Testis (tissue), 3 donors: ENCODE data around the gene NLK. TPM values are rescaled to one million over a fixed set of nuclear protein-coding genes. Genes with fewer than 3 reads are reported as not detected.
A peak's percentile ranks its signal among the peaks of the same experiment; 100 is the strongest.

Experiments used
- DNase-seq: peaks from one replicate; pipeline ENCODE4 v3.0.0-alpha.2; 2019
- H3K27ac ChIP-seq, 2 donors: fragments of 200-600 bp; sonication (generic); one replicate each; pipeline ENCODE4 v1.5.1; 2019
- H3K27me3 ChIP-seq: fragments of 200-600 bp; sonication (generic); one replicate; pipeline ENCODE4 v1.5.1; 2019
- H3K36me3 ChIP-seq: fragments of 200-600 bp; sonication (generic); one replicate; pipeline ENCODE4 v1.5.1; 2017; ENCODE audit warnings: low read depth; ENCODE audit errors: missing control alignments
- H3K4me1 ChIP-seq: fragments of 200-600 bp; sonication (generic); one replicate; pipeline ENCODE4 v1.5.1; 2019
- H3K4me3 ChIP-seq, 2 donors: fragments of 200-600 bp; sonication (generic); one replicate each; pipeline ENCODE4 v1.5.1; 2017 to 2019
- H3K9me3 ChIP-seq: fragments of 200-600 bp; sonication (generic); one replicate; pipeline ENCODE4 v1.5.1; 2017
- POLR2A ChIP-seq: fragments of 450-650 bp; IDR thresholded peaks from one replicate; pipeline ENCODE4 v1.6.1; 2017; ENCODE audit warnings: antibody characterized with exemption, mild to moderate bottlenecking, moderate library complexity
- WGBS, 2 donors: methylation state at CpG; one replicate each; pipeline ENCODE4 v1.1.5; 2018; 5-methylcytosine and 5-hydroxymethylcytosine counted together
- intact Hi-C: fragments of 100-400 bp; cut with DNase I; formaldehyde crosslinking; loops from one replicate; pipeline ENCODE4 v1.15.1; 2023; ENCODE audit warnings: low total_unique reads
- polyA plus RNA-seq: library from polyadenylated mRNA; stranded (reverse); fragments of 350-450 nt; fragmentation: Illumina TruSeq; extraction: RNeasy Lipid Tissue Mini Kit (QIAGEN cat#74804); gene quantifications from one replicate; pipeline ENCODE4 v1.2.3, GENCODE V29; 2014; ENCODE audit warnings: low read depth, low replicate concordance; ENCODE audit not compliant: insufficient read depth
- total RNA-seq, 2 donors: library from RNA; depleted of rRNA; stranded (reverse); fragments of >200 nt; gene quantifications; one replicate each; pipeline ENCODE4 v1.2.3, GENCODE V29; 2016
- TF ChIP-seq, protein P1 (sequence below), 3 experiments: fragments of 450-650 bp in 2 of 3; fragments of 200-600 bp in 1 of 3; sonication (generic) in 1 of 3; IDR thresholded peaks; one replicate each; pipeline ENCODE4 v1.5.1; 2016 to 2019; ENCODE audit warnings: antibody characterized with exemption in 3 of 3, mild to moderate bottlenecking in 2 of 3, moderate library complexity in 1 of 3

NLK gene
- total and polyA plus RNA-seq, 3 donors from 2014 or later: 40.8 to 54.4 (median 47.0) TPM

DNA sequence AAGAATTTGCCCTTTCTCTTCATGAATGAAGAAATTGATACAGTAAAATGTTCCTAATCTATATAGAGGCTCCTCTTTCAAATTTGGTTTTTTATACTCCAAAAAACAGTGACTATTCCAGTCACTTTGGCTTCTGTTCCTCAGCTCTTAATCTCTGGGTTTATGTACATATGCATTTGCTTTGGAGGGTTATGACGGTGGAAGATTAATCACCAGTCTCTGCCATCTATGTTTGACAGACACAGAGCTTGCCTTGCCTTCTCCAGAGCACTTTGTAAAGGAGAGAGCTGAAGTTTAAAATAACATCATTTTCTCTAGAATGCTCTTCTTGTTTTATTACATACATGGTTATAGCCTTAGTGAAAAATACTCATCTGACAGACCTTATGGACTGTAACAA, 99.3 kb downstream of the NLK start:
- no peak for DNase-seq
- Histone ChIP-seq H3K27me3 (no peaks in the 10 kb centered on the region), H3K4me3 (no peak overlapping the region), H3K27ac (peak overlapping the region in 1 of 2 donors; percentile 3), H3K9me3 (no peaks in the 10 kb centered on the region), H3K36me3 (no peaks in the 10 kb centered on the region), H3K4me1 (no peaks in the 10 kb centered on the region)
- 90 to 92% methylated on average over 1 of the region's 1 CpG for WGBS, 2 donors
- intact Hi-C loops: no loop called here
- TF ChIP-seq, protein P1, sequence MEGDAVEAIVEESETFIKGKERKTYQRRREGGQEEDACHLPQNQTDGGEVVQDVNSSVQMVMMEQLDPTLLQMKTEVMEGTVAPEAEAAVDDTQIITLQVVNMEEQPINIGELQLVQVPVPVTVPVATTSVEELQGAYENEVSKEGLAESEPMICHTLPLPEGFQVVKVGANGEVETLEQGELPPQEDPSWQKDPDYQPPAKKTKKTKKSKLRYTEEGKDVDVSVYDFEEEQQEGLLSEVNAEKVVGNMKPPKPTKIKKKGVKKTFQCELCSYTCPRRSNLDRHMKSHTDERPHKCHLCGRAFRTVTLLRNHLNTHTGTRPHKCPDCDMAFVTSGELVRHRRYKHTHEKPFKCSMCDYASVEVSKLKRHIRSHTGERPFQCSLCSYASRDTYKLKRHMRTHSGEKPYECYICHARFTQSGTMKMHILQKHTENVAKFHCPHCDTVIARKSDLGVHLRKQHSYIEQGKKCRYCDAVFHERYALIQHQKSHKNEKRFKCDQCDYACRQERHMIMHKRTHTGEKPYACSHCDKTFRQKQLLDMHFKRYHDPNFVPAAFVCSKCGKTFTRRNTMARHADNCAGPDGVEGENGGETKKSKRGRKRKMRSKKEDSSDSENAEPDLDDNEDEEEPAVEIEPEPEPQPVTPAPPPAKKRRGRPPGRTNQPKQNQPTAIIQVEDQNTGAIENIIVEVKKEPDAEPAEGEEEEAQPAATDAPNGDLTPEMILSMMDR (IDR thresholded peaks at IDR 0.05): no peak
- TF ChIP-seq POLR2A: no peak

DNA sequence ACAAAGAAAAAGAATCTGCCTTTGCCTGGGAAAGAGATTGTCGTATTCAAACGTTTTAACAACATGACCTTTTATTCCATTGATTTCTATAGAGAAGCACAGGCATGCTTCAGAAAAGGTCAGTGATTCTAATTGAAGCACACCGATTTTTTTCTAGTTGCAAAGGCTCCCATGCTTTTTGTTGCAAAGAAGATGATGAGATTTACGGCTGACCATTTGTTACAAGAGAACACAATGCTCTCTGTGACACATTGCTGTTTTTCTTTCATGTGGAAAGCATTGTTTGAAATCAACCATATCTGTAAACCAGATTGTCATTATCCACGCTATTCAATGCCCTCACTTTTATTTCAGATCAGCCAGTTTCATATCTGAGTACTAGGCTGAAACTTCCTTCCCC, 99.8 kb downstream of the NLK start:
- no peak for DNase-seq
- Histone ChIP-seq H3K27me3 (no peaks in the 10 kb centered on the region), H3K36me3 (no peaks in the 10 kb centered on the region), H3K9me3 (no peaks in the 10 kb centered on the region), H3K4me3 (no peak overlapping the region), H3K27ac (peak overlapping the region in 1 of 2 donors; percentile 3), H3K4me1 (no peaks in the 10 kb centered on the region)
- WGBS, 2 donors: 53 to 62% methylated on average over 5 of the region's 5 CpGs
- intact Hi-C loops: no loop called here
- no peak for TF ChIP-seq POLR2A
- TF ChIP-seq, protein P1 (IDR thresholded peaks at IDR 0.05): no peak

DNA sequence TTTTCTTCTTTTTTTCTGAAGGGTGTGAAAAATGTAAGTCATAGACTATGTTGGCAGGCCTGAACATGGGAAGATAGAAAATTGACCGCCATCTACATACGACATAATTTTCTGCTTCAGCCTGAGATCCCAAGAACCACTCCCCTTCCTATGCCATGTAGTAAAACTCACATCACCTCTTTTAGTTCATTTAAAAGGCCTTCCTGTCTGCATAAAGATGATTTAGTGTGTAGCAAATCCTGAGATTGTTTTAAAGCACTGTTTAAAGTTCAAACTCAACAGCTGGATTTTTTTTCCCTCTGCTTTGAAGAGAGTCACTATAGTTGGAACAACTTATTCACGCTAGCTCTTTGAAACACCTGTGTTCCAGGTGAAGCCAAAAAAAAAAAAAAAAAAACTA, 101.5 kb downstream of the NLK start:
- H3K27ac ChIP-seq: no peak overlapping the region
- H3K9me3 ChIP-seq: no peaks in the 10 kb centered on the region
- no peak overlapping the region for H3K4me3 ChIP-seq
- no peaks in the 10 kb centered on the region for H3K27me3 ChIP-seq
- no peaks in the 10 kb centered on the region for H3K36me3 ChIP-seq
- no peak for TF ChIP-seq POLR2A
- TF ChIP-seq, protein P1 (IDR thresholded peaks at IDR 0.05): no peak
- WGBS, 2 donors: 97% methylated on average over 3 of the region's 3 CpGs
- intact Hi-C loops: no loop called here
- DNase-seq: no peak
- no peaks in the 10 kb centered on the region for H3K4me1 ChIP-seq

DNA sequence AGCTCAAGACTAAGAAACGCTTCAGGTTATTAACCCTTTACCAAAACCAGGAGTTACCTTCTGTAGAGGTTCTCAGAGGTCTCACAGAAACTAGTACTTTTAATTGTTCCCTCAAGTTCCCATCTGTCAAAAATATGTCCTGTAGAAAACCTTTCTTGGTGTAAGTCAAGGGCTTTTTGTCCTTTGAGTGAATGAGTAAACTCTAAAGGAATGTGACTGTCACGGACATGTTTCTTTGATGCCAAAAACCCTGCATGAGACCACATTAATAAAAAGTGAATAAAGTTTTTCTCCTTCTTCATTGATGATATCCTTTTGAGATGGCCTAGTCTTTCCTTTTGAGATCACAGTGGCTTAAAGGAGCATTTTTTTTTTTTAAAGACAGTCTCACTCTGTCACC, 102.9 kb downstream of the NLK start:
- DNase-seq: no peak
- WGBS, 2 donors: 58 to 69% methylated on average over 2 of the region's 2 CpGs
- H3K4me3 ChIP-seq: no peak overlapping the region
- no peak overlapping the region for H3K27ac ChIP-seq
- no peaks in the 10 kb centered on the region for H3K4me1 ChIP-seq
- TF ChIP-seq, protein P1 (IDR thresholded peaks at IDR 0.05): no peak
- TF ChIP-seq POLR2A: no peak
- H3K27me3 ChIP-seq: no peaks in the 10 kb centered on the region
- intact Hi-C loops: no loop called here
- no peaks in the 10 kb centered on the region for H3K9me3 ChIP-seq
- no peaks in the 10 kb centered on the region for H3K36me3 ChIP-seq

DNA sequence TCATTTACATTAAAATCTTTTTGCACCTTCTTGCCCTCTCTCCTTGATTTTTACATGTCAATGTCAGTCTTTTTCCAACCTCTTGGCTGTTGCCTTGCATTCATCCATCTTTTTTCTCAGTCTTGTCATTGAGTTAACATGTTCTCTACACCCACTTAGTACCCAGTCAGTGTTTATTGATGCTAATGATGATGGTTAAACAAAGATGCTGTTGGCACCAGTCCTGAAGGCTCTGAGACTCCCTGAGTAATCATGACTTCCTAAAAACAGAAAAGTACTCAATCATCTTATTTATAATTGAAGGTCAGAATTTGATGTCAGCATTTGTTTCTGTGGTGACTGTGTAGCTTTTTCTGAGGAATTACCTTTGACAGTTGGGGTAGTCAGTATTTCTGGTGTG, 104.5 kb downstream of the NLK start:
- no peak for DNase-seq
- Histone ChIP-seq H3K27ac (no peak overlapping the region), H3K4me3 (no peak overlapping the region), H3K4me1 (no peaks in the 10 kb centered on the region), H3K27me3 (no peaks in the 10 kb centered on the region), H3K9me3 (no peaks in the 10 kb centered on the region), H3K36me3 (no peaks in the 10 kb centered on the region)
- intact Hi-C loops: no loop called here
- TF ChIP-seq POLR2A: no peak
- TF ChIP-seq, protein P1 (IDR thresholded peaks at IDR 0.05): no peak
